HEK293 (cell line): ENCODE data around the gene PRPF19.

Experiments used
- CTCF ChIA-PET: fragments of 350-600 bp; formaldehyde crosslinking; extraction: SDS; loops from one replicate; lab custom pipeline; 2021; ENCODE audit warnings: antibody characterized with exemption; lab: Yijun Ruan, JAX
- POLR2A ChIA-PET: fragments of 300-600 bp; formaldehyde crosslinking; extraction: SDS; loops from one replicate; lab custom pipeline; 2020; ENCODE audit warnings: antibody characterized with exemption, inconsistent platforms; lab: Yijun Ruan, JAX
- H3K27ac ChIP-seq: fragments of 200-500 bp; sonication (Bioruptor generic); 2 replicates; pipeline ENCODE4 v1.5.1; 2014; ENCODE audit warnings: low read depth, low read length, control low read depth, inconsistent platforms; ENCODE audit errors: extremely low read depth
- H3K36me3 ChIP-seq, 2 experiments: fragments of 200-500 bp in 1 of 2; sonication (Bioruptor generic) in 1 of 2; 1 replicate in 1 of 2; 2 replicates in 1 of 2; pipeline ENCODE4 v1.5.1; 2014 to 2017; ENCODE audit warnings: inconsistent platforms in 2 of 2, low read length in 2 of 2; ENCODE audit not compliant: control insufficient read depth in 2 of 2, insufficient read depth in 1 of 2
- H3K4me1 ChIP-seq: fragments of 200-500 bp; sonication (Bioruptor generic); 2 replicates; pipeline ENCODE4 v1.5.1; 2014; ENCODE audit warnings: mild to moderate bottlenecking, low read length, inconsistent platforms; ENCODE audit not compliant: control insufficient read depth, insufficient read depth
- H3K4me3 ChIP-seq: 2 replicates; pipeline ENCODE4 v1.5.1; 2011; ENCODE audit warnings: low read depth, mild to moderate bottlenecking, control low read depth, low read length, moderate library complexity
- H3K9me3 ChIP-seq: fragments of 200-500 bp; sonication (Bioruptor generic); 2 replicates; pipeline ENCODE4 v1.5.1; 2014; ENCODE audit warnings: low read depth, low read length, inconsistent platforms; ENCODE audit not compliant: control insufficient read depth, insufficient read depth
- HOXA7 ChIP-seq: sonication (generic); formaldehyde crosslinking; IDR thresholded peaks from 2 replicates; pipeline ENCODE4 v1.8.1; 2022; ENCODE audit warnings: missing genetic modification reagents, borderline replicate concordance
- HOXD13 ChIP-seq: sonication (generic); formaldehyde crosslinking; IDR thresholded peaks from 2 replicates; pipeline ENCODE4 v1.8.0; 2022; ENCODE audit warnings: missing genetic modification reagents, borderline replicate concordance
- INSM2 ChIP-seq: fragments of 450-650 bp; formaldehyde crosslinking; IDR thresholded peaks from 2 replicates; pipeline ENCODE4 v1.5.1; 2016; ENCODE audit warnings: missing biosample characterization, missing genetic modification characterization
- PRDM2 ChIP-seq: fragments of 450-650 bp; formaldehyde crosslinking; IDR thresholded peaks from 2 replicates; pipeline ENCODE4 v1.5.1; 2016; ENCODE audit warnings: missing biosample characterization, missing genetic modification characterization, borderline replicate concordance
- SP7 ChIP-seq: fragments of 450-650 bp; formaldehyde crosslinking; IDR thresholded peaks from 2 replicates; pipeline ENCODE4 v1.5.1; 2016; ENCODE audit warnings: missing biosample characterization, missing genetic modification characterization
- ZBTB48 ChIP-seq: fragments of 450-650 bp; formaldehyde crosslinking; IDR thresholded peaks from 2 replicates; pipeline ENCODE4 v1.5.1; 2016; ENCODE audit warnings: missing biosample characterization, missing genetic modification characterization
- ZNF132 ChIP-seq: fragments of 450-650 bp; formaldehyde crosslinking; IDR thresholded peaks from 2 replicates; pipeline ENCODE4 v1.5.1; 2017; ENCODE audit warnings: missing biosample characterization, missing genetic modification characterization, borderline replicate concordance
- ZNF133 ChIP-seq: fragments of 450-650 bp; formaldehyde crosslinking; IDR thresholded peaks from 2 replicates; pipeline ENCODE4 v1.5.1; 2016; ENCODE audit warnings: missing biosample characterization, missing genetic modification characterization
- ZNF16 ChIP-seq: fragments of 450-650 bp; formaldehyde crosslinking; IDR thresholded peaks from 2 replicates; pipeline ENCODE4 v1.5.1; 2016; ENCODE audit warnings: low read depth, missing biosample characterization, missing genetic modification characterization
- ZNF366 ChIP-seq: fragments of 450-650 bp; formaldehyde crosslinking; conservative IDR thresholded peaks from 2 replicates; pipeline ENCODE4 v1.5.1; 2016; ENCODE audit warnings: missing biosample characterization, missing genetic modification characterization
- ZNF37A ChIP-seq: fragments of 450-650 bp; IDR thresholded peaks from 2 replicates; pipeline ENCODE4 v1.5.1; 2018; ENCODE audit warnings: missing biosample characterization, missing genetic modification characterization
- ZNF529 ChIP-seq: fragments of 450-650 bp; formaldehyde crosslinking; IDR thresholded peaks from 2 replicates; pipeline ENCODE4 v1.5.1; 2017; ENCODE audit warnings: missing genetic modification characterization, missing biosample characterization; ENCODE audit not compliant: insufficient replicate concordance
- ZNF560 ChIP-seq: fragments of 450-650 bp; formaldehyde crosslinking; IDR thresholded peaks from 2 replicates; pipeline ENCODE4 v1.5.1; 2017; ENCODE audit warnings: missing biosample characterization, missing genetic modification characterization, borderline replicate concordance
- ZNF660 ChIP-seq: fragments of 450-650 bp; IDR thresholded peaks from 2 replicates; pipeline ENCODE4 v1.5.1; 2018; ENCODE audit warnings: missing biosample characterization, mild to moderate bottlenecking, missing genetic modification characterization
- ZNF704 ChIP-seq: fragments of 450-650 bp; formaldehyde crosslinking; IDR thresholded peaks from 2 replicates; pipeline ENCODE4 v1.5.1; 2016; ENCODE audit warnings: missing biosample characterization, missing genetic modification characterization
- ZNF792 ChIP-seq: fragments of 450-650 bp; formaldehyde crosslinking; IDR thresholded peaks from 2 replicates; pipeline ENCODE4 v1.5.1; 2016; ENCODE audit warnings: missing biosample characterization, missing genetic modification characterization
- ZSCAN23 ChIP-seq: fragments of 450-650 bp; formaldehyde crosslinking; IDR thresholded peaks from 2 replicates; pipeline ENCODE4 v1.5.1; 2016; ENCODE audit warnings: missing biosample characterization, missing genetic modification characterization
- TF ChIP-seq, protein P1 (sequence below): fragments of 450-650 bp; formaldehyde crosslinking; IDR thresholded peaks from 2 replicates; pipeline ENCODE4; 2016; ENCODE audit warnings: missing biosample characterization, missing genetic modification characterization

Gene PRPF19

GRCh38 chr11:60923800-60924109 lies 17.4 kb upstream of the PRPF19 start:
- no peak for TF ChIP-seq ZNF529 (tag by site-specific recombination)
- no peak for TF ChIP-seq ZSCAN23 (tag by site-specific recombination)
- no peak for TF ChIP-seq ZNF133
- TF ChIP-seq PRDM2 (tag by site-specific recombination), result no peak
- TF ChIP-seq ZNF366, result no peak
- no peak for TF ChIP-seq HOXD13 (CRISPR knock-in tag)
- TF ChIP-seq ZNF560 (tag by site-specific recombination), result no peak
- TF ChIP-seq ZNF37A (tag by site-specific recombination), result no peak
- TF ChIP-seq INSM2 (tag by site-specific recombination), result no peak
- TF ChIP-seq ZNF660 (tag by site-specific recombination), result no peak
- no peak for TF ChIP-seq SP7
- TF ChIP-seq ZBTB48 (tag by site-specific recombination), result no peak
- TF ChIP-seq HOXA7, result no peak
- no peak for TF ChIP-seq ZNF16
- Histone ChIP-seq H3K9me3 (no peaks in the 10 kb centered on the region), H3K4me3 (peak overlapping the region; percentile 5; the same call in 1 of the 2 replicates), H3K36me3 (peaks cover 0 to 71% of the 10 kb centered on the region in 2 experiments; a peak in 1 of 3 replicates), H3K4me1 (no peaks in the 10 kb centered on the region), H3K27ac (no peak overlapping the region)
- ChIA-PET CTCF (interaction anchor here (1.2 kb wide), 1 partner anchor 93 kb away, joined by 3 read pairs; no protein-coding TSS in a partner anchor), POLR2A (interaction anchor here (1.2 to 1.7 kb wide), 2 partner anchors 9 to 18 kb away, joined by 4 to 22 read pairs; partner anchors contain the start of genes PRPF19 and TMEM109)

- Histone ChIP-seq H3K9me3 (no peaks in the 10 kb centered on the region), H3K27ac (no peak overlapping the region), H3K4me3 (no peak overlapping the region), H3K4me1 (no peaks in the 10 kb centered on the region), H3K36me3 (peaks cover 0 to 67% of the 10 kb centered on the region in 2 experiments; a peak in 1 of 3 replicates)
- POLR2A ChIA-PET, result interaction anchor here (1.2 to 1.7 kb wide), 2 partner anchors 9 to 17 kb away, joined by 4 to 22 read pairs; partner anchors contain the start of genes PRPF19 and TMEM109
- no peak for TF ChIP-seq HOXA7
- no peak for TF ChIP-seq ZNF792 (tag by site-specific recombination)
- TF ChIP-seq ZNF132 (tag by site-specific recombination), result no peak
- TF ChIP-seq, protein P1, sequence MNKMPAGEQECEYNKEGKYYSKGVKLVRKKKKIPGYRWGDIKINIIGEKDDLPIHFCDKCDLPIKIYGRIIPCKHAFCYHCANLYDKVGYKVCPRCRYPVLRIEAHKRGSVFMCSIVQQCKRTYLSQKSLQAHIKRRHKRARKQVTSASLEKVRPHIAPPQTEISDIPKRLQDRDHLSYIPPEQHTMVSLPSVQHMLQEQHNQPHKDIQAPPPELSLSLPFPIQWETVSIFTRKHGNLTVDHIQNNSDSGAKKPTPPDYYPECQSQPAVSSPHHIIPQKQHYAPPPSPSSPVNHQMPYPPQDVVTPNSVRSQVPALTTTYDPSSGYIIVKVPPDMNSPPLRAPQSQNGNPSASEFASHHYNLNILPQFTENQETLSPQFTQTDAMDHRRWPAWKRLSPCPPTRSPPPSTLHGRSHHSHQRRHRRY, result no peak
- TF ChIP-seq ZNF704 (tag by site-specific recombination), result no peak
- CTCF ChIA-PET, result interaction anchor here (0.5 to 1.2 kb wide), 2 partner anchors 93 to 245 kb away, joined by 3 to 5 read pairs; no protein-coding TSS in a partner anchor
Observed at GRCh38 chr11:60923326-60923725, 16.9 kb upstream of the PRPF19 start.
